Lung (tissue), 12 donors: Measurements from ENCODE around the gene IMPDH2. TPM values are rescaled to one million over a fixed set of nuclear protein-coding genes. Genes with fewer than 3 reads are reported as not detected.

Experiments
- ATAC-seq: fragments of 200-7000 bp; cut with Tn5 transposase; one replicate; pipeline ENCODE4 v1.9.1; 2020; ENCODE audit warnings: moderate number of reproducible peaks; ENCODE audit not compliant: insufficient read depth, low FRiP score
- DNase-seq, 3 donors: peaks; one replicate each; pipeline ENCODE4 v3.0.0-alpha.2; 2013 to 2017
- H3K27ac ChIP-seq, 2 donors: one replicate each; pipeline ENCODE4 v1.5.1; 2013; ENCODE audit warnings: mild to moderate bottlenecking in 2 of 2, moderate library complexity in 2 of 2, control low read depth in 1 of 2, inconsistent platforms in 1 of 2, low read depth in 1 of 2, low read length in 1 of 2
- H3K27me3 ChIP-seq, 3 donors: one replicate each; pipeline ENCODE4 v1.5.1; 2013; ENCODE audit warnings: low read length in 2 of 3; ENCODE audit not compliant: control insufficient read depth in 3 of 3, insufficient read depth in 3 of 3
- H3K36me3 ChIP-seq, 4 donors: one replicate each; pipeline ENCODE4 v1.5.1; 2013; ENCODE audit warnings: low read length in 4 of 4, mild to moderate bottlenecking in 1 of 4, moderate library complexity in 1 of 4; ENCODE audit not compliant: control insufficient read depth in 4 of 4, insufficient read depth in 4 of 4
- H3K4me1 ChIP-seq, 5 donors: one replicate each; pipeline ENCODE4 v1.5.1; 2013; ENCODE audit warnings: low read length in 5 of 5, mild to moderate bottlenecking in 2 of 5, moderate library complexity in 1 of 5; ENCODE audit not compliant: control insufficient read depth in 5 of 5, insufficient read depth in 5 of 5
- H3K4me3 ChIP-seq: one replicate; pipeline ENCODE4 v1.5.1; 2013; ENCODE audit warnings: mild to moderate bottlenecking, control low read depth, moderate library complexity
- H3K9ac ChIP-seq, 2 donors: one replicate each; pipeline ENCODE4 v1.5.1; 2013; ENCODE audit warnings: low read length in 2 of 2, control low read depth in 1 of 2; ENCODE audit not compliant: insufficient read depth in 1 of 2
- H3K9me3 ChIP-seq, 4 donors: one replicate each; pipeline ENCODE4 v1.5.1; 2013; ENCODE audit warnings: low read length in 3 of 4, mild to moderate bottlenecking in 1 of 4, moderate library complexity in 1 of 4; ENCODE audit not compliant: control insufficient read depth in 4 of 4, insufficient read depth in 3 of 4
- WGBS, 2 donors: extraction: QIAGEN DNeasy Blood & Tissue Kit; methylation state at CpG; one replicate each; pipeline ENCODE4 v1.1.7; 2013; 5-methylcytosine and 5-hydroxymethylcytosine counted together
- polyA plus RNA-seq, 2 donors: library from polyadenylated mRNA; stranded (reverse); fragments of 200-250 nt; gene quantifications; one replicate each; pipeline ENCODE4 v1.2.1, GENCODE V29; 2013
- total RNA-seq, 2 donors: library from RNA; depleted of rRNA in 1 of 2; stranded (reverse); fragments of >200 nt in 1 of 2; gene quantifications; one replicate each; pipeline ENCODE4 v1.2.1, GENCODE V29; 2014 to 2021
- TF ChIP-seq, protein P1 (sequence below): IDR thresholded peaks from 2 replicates; pipeline ENCODE4 v1.5.1; 2012; ENCODE audit warnings: mild to moderate bottlenecking; ENCODE audit errors: control extremely low read depth, extremely low read depth
- donor health status: control.
- donor health status: control.
- donor health status: Bipolar disorder and iron deficiency.
- donor health status: healthy.
- donor health status: DM: yes; HTN: yes; CAD: no.

Gene IMPDH2
- total and polyA plus RNA-seq, 4 donors: 129 to 216 (median 160) TPM

DNA sequence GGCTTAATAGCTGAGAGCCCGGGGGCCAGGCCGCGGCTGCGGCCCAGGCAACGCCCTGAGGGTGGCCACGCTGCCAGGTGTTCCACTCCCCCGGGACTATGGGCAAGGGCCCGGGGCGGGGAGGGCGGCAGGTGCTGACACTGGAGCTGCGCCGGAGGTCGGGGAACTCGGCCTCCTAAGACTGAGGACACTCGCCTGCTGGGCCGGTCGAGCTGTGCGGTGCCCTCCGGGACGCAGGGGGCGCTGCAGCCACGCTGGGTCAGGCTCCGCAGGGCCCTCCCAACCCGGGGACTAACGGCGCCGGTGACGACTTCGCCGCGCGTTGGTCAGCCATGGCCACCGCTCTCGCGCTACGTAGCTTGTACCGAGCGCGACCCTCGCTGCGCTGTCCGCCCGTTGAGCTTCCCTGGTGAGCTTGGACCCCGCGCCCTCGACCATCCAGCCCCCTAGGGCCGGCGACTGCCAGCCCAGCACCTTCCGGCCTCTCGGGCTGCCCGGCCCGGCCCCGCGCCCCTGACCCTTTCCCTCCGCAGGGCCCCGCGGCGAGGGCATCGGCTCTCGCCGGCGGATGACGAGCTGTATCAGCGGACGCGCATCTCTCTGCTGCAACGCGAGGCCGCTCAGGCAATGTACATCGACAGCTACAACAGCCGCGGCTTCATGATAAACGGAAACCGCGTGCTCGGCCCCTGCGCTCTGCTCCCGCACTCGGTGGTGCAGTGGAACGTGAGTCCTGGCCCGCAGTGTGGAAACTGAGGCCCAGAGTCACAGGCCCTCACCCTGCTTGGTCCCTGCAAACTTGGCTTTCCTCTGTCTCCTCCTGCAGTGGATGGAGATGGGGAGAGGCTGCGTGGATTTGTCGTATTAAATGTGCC, 7.1 kb downstream of the IMPDH2 start, which contains the start of gene NDUFAF3:
TSS of gene NDUFAF3 (plus strand) at position 309 of the 875 bp plus-strand sequence. CDS start at position 333, 24 bp downstream.
- peaks cover 7 to 34% (median 31%) of the 10 kb centered on the region in 4 donors for H3K36me3 ChIP-seq
- H3K4me3 ChIP-seq: peak within 1 kb of the TSS; percentile 96
- TF ChIP-seq, protein P1, sequence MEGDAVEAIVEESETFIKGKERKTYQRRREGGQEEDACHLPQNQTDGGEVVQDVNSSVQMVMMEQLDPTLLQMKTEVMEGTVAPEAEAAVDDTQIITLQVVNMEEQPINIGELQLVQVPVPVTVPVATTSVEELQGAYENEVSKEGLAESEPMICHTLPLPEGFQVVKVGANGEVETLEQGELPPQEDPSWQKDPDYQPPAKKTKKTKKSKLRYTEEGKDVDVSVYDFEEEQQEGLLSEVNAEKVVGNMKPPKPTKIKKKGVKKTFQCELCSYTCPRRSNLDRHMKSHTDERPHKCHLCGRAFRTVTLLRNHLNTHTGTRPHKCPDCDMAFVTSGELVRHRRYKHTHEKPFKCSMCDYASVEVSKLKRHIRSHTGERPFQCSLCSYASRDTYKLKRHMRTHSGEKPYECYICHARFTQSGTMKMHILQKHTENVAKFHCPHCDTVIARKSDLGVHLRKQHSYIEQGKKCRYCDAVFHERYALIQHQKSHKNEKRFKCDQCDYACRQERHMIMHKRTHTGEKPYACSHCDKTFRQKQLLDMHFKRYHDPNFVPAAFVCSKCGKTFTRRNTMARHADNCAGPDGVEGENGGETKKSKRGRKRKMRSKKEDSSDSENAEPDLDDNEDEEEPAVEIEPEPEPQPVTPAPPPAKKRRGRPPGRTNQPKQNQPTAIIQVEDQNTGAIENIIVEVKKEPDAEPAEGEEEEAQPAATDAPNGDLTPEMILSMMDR: peak; percentile 76
- DNase-seq: peak; percentile 94 to 95 (median 95)
- H3K4me1 ChIP-seq: peaks cover 6 to 32% (median 12%) of the 10 kb centered on the region in 5 donors
- ATAC-seq: peak; percentile 86
- no peaks in the 10 kb centered on the region for H3K27me3 ChIP-seq
- H3K9me3 ChIP-seq: no peaks in the 10 kb centered on the region
- WGBS, 2 donors: 1% methylated on average over 79 to 83 of the region's 83 CpGs
- H3K9ac ChIP-seq: peak within 1 kb of the TSS; percentile 85 to 95
- H3K27ac ChIP-seq: peak within 1 kb of the TSS; percentile 99 to 100

DNA sequence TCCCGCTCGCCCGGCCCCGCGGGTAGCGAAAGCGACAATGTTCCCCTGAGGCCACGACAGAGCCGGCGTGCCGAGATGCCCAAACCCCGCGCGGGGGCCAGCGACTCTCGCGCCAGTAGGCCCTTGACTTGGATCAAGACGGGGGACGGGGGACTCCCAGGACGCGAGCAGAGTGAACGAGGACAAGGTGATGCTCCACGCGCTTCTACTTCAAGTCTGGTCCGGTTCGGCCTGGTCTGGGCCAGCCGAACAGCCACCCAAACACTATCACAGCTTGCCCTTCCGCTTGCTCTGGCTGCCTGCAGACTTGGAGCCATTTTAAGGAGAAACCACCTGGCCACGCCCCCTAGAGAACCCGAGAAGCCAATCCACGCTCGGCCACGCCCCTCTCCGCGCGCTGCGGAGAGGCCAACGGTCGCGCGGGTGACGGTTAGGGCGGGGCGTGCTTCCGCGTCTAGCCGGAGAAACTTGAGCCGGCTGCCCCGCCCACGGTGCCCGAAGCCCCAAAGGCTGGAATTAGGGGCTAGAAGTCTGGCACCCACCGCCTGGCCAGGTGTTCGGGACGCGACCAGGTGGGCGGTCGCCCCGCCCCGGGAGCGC, 7.9 kb downstream of the IMPDH2 start:
- peak; percentile 90 for ATAC-seq
- no peaks in the 10 kb centered on the region for H3K9me3 ChIP-seq
- 0% methylated on average over 49 to 60 of the region's 60 CpGs for WGBS, 2 donors

DNA sequence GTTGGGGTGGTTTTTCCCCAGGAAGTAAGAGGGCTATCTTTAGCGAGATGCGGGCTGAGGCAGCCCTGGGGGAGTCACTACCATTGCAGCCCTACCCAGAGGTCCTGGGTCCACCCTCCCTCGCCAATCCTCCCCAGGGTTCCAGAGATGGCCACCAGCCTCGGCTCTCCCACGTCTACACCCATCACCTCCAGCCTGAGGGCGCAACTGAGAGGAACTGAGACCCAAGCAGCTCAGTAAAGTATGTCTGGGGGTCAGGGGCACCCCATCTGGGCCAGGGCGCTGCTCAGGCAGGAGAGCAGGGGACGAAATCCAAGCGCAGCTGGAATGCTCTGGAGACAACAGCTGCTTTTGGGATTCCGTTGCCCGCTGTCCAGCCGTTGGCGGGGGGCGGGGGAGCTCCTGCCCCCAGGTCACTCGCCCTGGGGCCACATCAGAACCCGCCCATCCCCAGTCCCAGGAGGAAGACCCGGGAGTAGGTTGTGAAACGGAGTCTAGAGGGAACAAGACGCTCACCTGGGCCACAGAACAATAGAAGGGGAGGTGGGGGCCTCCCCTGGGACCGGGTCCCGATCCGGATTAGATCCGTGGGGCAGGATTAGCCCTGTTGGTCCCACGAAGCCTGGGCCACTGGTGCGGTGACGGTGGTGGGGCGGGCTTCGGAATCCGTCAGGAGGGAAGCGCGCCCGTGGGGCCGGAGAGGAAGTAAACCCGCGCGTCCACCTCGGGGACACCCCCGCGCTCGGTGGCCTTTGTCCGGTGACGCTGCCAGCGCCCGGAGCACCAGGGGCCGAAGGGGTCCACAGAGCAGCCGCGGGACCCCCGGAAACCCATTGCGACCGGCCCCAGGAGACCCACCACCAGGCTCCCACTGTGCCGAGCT, 8.6 kb downstream of the IMPDH2 start:
- WGBS, 2 donors: 1% methylated on average over 40 to 51 of the region's 51 CpGs

More for the DNA sequence above, 7.9 kb downstream of the IMPDH2 start:
- Histone ChIP-seq H3K27me3 (no peaks in the 10 kb centered on the region), H3K27ac (peak overlapping the region; percentile 99 to 100), H3K4me3 (peak overlapping the region; percentile 96), H3K9ac (peak overlapping the region; percentile 55 to 95), H3K36me3 (peaks cover 7 to 36% (median 27%) of the 10 kb centered on the region in 4 donors), H3K4me1 (peaks cover 6 to 33% (median 12%) of the 10 kb centered on the region in 5 donors)
- DNase-seq: peak; percentile 99
- TF ChIP-seq, protein P1: no peak

More for the DNA sequence above, 8.6 kb downstream of the IMPDH2 start:
- Histone ChIP-seq H3K9ac (peak overlapping the region; percentile 58 to 74), H3K4me1 (peaks cover 6 to 33% (median 12%) of the 10 kb centered on the region in 5 donors), H3K4me3 (peak overlapping the region; percentile 54), H3K36me3 (peaks cover 6 to 36% (median 29%) of the 10 kb centered on the region in 4 donors), H3K27me3 (no peaks in the 10 kb centered on the region), H3K9me3 (no peaks in the 10 kb centered on the region), H3K27ac (peak overlapping the region; percentile 93 to 94)
- DNase-seq (peak; percentile 38 to 45 (median 42)), ATAC-seq (no peak)
- TF ChIP-seq, protein P1: no peak
